Karpas-422 (cell line): ENCODE results near the gene RIMBP2. TPM values are rescaled to one million over a fixed set of nuclear protein-coding genes. Genes with fewer than 3 reads are reported as not detected.

Experiments used
- DNase-seq: peaks from one replicate; pipeline ENCODE4 v3.0.0-alpha.2; 2015
- H2AFZ ChIP-seq: fragments of 200-600 bp; sonication (generic); 2 replicates; pipeline ENCODE4 v1.6.1; 2014; ENCODE audit warnings: antibody characterized with exemption, low read length, mixed read lengths
- H3K27ac ChIP-seq: fragments of 200-600 bp; sonication (generic); 2 replicates; pipeline ENCODE4 v1.5.1; 2014; ENCODE audit warnings: mild to moderate bottlenecking, low read length, moderate library complexity
- H3K27me3 ChIP-seq: fragments of 200-600 bp; sonication (generic); 2 replicates; pipeline ENCODE4 v1.6.1; 2014; ENCODE audit warnings: low read length, mixed read lengths
- H3K36me3 ChIP-seq: fragments of 200-600 bp; sonication (generic); 2 replicates; pipeline ENCODE4 v1.6.1; 2014; ENCODE audit warnings: low read length, mixed read lengths; ENCODE audit not compliant: insufficient read depth
- H3K4me1 ChIP-seq: fragments of 200-600 bp; sonication (generic); 2 replicates; pipeline ENCODE4 v1.6.1; 2014; ENCODE audit warnings: mild to moderate bottlenecking, low read length, mixed read lengths
- H3K4me2 ChIP-seq: fragments of 200-600 bp; sonication (generic); 2 replicates; pipeline ENCODE4 v1.6.1; 2014; ENCODE audit warnings: low read length, low read depth, mild to moderate bottlenecking; ENCODE audit not compliant: poor library complexity, severe bottlenecking
- H3K4me3 ChIP-seq: fragments of 200-600 bp; sonication (generic); 2 replicates; pipeline ENCODE4 v1.5.1; 2014; ENCODE audit warnings: mild to moderate bottlenecking, antibody characterized with exemption, low read length, mixed read lengths
- H3K79me2 ChIP-seq: fragments of 200-600 bp; sonication (generic); 2 replicates; pipeline ENCODE4 v1.6.1; 2014; ENCODE audit warnings: mild to moderate bottlenecking, low read length, mixed read lengths
- H3K9ac ChIP-seq: fragments of 200-600 bp; sonication (generic); 2 replicates; pipeline ENCODE4 v1.6.0; 2014; ENCODE audit warnings: low read length
- H3K9me2 ChIP-seq: fragments of 200-600 bp; sonication (generic), shearing (Covaris generic); replicated peaks from 2 replicates; pipeline ENCODE4 v1.6.0; 2014; ENCODE audit warnings: mild to moderate bottlenecking, low read length, moderate library complexity; ENCODE audit not compliant: insufficient read depth
- H3K9me3 ChIP-seq: fragments of 300-700, 200-600 bp; sonication (generic); 2 replicates; pipeline ENCODE4 v1.6.1; 2014; ENCODE audit warnings: low read length, mixed read lengths
- H4K20me1 ChIP-seq: fragments of 200-600 bp; sonication (generic); 2 replicates; pipeline ENCODE4 v1.6.1; 2014; ENCODE audit warnings: mild to moderate bottlenecking, antibody characterized with exemption, low read length, low read depth; ENCODE audit not compliant: insufficient read depth
- total RNA-seq: library from RNA; depleted of rRNA; stranded (reverse); fragments of >200 nt; shearing (Covaris generic); gene quantifications from 2 replicates; pipeline ENCODE4 v1.2.3, GENCODE V29; 2014; ENCODE audit warnings: low replicate concordance

Gene RIMBP2
- total RNA-seq, 1 experiment from 2014 or later = not detected

DNA sequence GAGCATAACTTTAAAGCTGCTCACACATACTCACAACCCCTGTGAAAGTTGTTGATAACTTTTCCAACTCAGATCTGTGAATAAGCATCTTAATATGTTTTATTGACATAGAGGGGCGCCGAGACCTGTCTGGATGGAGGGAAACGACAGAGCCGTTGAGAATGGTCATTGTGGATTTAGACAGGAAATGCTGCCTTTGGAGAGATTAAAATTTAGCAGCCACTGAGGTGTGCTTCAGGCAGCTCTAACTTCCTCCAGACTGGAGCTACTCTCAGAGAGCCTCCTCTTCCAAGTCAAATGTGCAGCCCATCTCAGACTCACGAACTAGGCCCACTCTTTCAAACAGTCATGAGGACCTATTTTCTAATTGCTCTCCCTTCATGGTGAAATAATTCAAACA, 90.9 kb downstream of the RIMBP2 start:
- no peak for DNase-seq
- Histone ChIP-seq H4K20me1 (no peaks in the 10 kb centered on the region), H3K27ac (no peak overlapping the region), H3K9me2 (no peaks in the 10 kb centered on the region), H3K4me2 (no peak overlapping the region), H2AFZ (no peak overlapping the region), H3K79me2 (no peaks in the 10 kb centered on the region), H3K4me1 (no peaks in the 10 kb centered on the region), H3K9me3 (no peaks in the 10 kb centered on the region), H3K4me3 (no peak overlapping the region), H3K9ac (no peak overlapping the region), H3K36me3 (no peaks in the 10 kb centered on the region), H3K27me3 (no peaks in the 10 kb centered on the region)

DNA sequence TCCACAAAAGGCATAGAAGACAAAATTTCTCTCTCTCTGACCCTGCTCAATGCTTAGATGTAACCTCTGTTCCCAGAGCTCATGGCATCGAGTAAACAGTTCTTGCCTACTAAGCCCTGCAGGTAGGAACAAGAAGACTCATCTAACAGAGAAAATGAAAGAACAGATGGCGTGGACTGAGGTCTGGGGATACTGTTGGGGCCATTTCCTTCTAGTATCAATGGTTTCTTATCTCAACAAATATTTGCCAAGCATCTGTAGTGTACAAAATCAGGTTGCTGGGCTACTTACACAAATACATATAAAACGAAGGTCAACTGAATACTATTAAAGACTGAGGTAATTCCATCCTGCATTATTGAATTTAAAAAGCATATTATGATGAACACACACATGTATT, 93.3 kb downstream of the RIMBP2 start:
- no peak for DNase-seq
- H2AFZ ChIP-seq = no peak overlapping the region
- H3K9me3 ChIP-seq = no peaks in the 10 kb centered on the region
- no peak overlapping the region for H3K4me2 ChIP-seq
- no peak overlapping the region for H3K27ac ChIP-seq
- H3K79me2 ChIP-seq = no peaks in the 10 kb centered on the region
- no peaks in the 10 kb centered on the region for H3K9me2 ChIP-seq
- H4K20me1 ChIP-seq = no peaks in the 10 kb centered on the region
- no peaks in the 10 kb centered on the region for H3K36me3 ChIP-seq
- no peak overlapping the region for H3K9ac ChIP-seq
- H3K4me1 ChIP-seq = no peaks in the 10 kb centered on the region
- H3K27me3 ChIP-seq = no peaks in the 10 kb centered on the region
- H3K4me3 ChIP-seq = no peak overlapping the region

DNA sequence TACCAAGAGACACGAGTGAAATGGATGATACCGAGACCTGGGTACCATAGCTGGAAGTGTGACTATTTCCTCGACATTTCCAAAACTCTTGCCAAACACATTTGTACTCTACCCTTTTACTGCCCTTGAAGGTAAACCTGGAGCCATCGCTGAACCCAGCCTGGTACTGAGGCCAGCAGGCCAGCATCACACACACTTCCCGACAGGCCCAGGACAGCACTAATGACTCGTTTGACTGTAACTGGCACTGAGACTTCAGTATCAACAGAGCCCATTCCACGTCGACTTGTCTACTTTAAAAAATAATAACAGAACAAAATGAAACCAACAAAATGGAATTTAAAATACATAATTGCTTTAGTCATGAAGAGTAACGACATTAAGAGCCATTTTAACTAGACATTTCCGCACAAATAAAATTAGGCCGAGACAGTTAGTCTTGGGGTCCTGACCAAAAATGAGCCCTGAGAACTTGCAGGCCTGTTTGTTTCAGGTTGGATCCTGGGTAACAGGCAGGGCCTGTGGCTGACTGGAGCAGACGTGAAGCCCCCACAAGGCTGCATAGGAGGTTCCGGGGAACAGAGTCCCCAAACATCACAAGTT, 94.3 kb downstream of the RIMBP2 start:
- no peaks in the 10 kb centered on the region for H3K36me3 ChIP-seq

DNA sequence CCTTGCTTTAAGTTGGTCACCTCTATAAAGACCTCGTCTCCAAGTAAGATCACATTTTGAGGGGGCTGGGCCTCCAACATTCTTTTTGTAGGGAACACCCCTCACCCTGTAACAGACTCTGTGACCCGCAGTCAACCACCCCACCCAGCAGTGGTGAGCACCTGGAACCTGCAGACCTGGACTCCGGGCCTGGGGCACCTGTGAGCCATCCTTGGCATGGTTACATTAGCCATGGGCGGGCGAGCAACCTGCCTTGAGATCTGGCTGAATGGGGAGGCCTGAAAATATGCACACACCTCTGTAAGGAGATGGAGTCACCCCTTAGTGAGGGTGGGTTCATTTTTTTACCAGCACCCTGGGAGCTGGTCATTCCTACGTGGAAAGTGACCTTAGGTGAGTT, 95.3 kb downstream of the RIMBP2 start:
- H4K20me1 ChIP-seq = no peaks in the 10 kb centered on the region
- H3K79me2 ChIP-seq = no peaks in the 10 kb centered on the region
- no peak overlapping the region for H3K27ac ChIP-seq
- H3K27me3 ChIP-seq = no peaks in the 10 kb centered on the region
- no peak overlapping the region for H3K9ac ChIP-seq
- no peak overlapping the region for H3K4me3 ChIP-seq
- no peaks in the 10 kb centered on the region for H3K9me2 ChIP-seq
- no peaks in the 10 kb centered on the region for H3K4me1 ChIP-seq
- no peaks in the 10 kb centered on the region for H3K9me3 ChIP-seq
- H3K4me2 ChIP-seq = no peak overlapping the region
- H2AFZ ChIP-seq = no peak overlapping the region
- DNase-seq = no peak
- H3K36me3 ChIP-seq = no peaks in the 10 kb centered on the region

More for the DNA sequence above, 94.3 kb downstream of the RIMBP2 start:
- no peak overlapping the region for H3K9ac ChIP-seq
- no peak overlapping the region for H2AFZ ChIP-seq
- no peak overlapping the region for H3K4me2 ChIP-seq
- H3K27ac ChIP-seq = no peak overlapping the region
- no peaks in the 10 kb centered on the region for H3K27me3 ChIP-seq
- H4K20me1 ChIP-seq = no peaks in the 10 kb centered on the region
- no peaks in the 10 kb centered on the region for H3K79me2 ChIP-seq
- no peak for DNase-seq
- no peaks in the 10 kb centered on the region for H3K4me1 ChIP-seq
- H3K9me2 ChIP-seq = no peaks in the 10 kb centered on the region
- H3K9me3 ChIP-seq = no peaks in the 10 kb centered on the region
- H3K4me3 ChIP-seq = no peak overlapping the region

DNA sequence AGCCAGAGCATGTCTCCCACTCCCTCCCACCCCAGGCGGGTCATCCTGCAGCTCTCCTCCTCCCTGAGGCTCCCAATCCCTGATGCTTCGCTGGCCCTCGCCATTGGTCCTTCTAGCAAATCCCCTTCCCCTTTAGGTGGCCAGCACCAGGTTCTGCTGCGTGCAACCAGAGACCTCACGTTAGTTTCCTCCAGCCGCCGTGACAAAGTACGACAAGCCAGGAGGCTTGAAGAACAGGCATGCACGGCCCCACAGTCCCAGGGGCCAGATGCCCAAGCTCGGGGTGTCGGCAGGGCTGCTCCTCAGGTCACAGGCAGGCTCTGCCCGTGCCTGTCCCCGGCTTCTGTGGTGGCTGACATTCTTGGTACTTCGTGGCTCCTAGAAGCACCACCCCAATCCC, 95.8 kb downstream of the RIMBP2 start:
- no peaks in the 10 kb centered on the region for H3K79me2 ChIP-seq
- H4K20me1 ChIP-seq = no peaks in the 10 kb centered on the region
- no peaks in the 10 kb centered on the region for H3K36me3 ChIP-seq
- no peak overlapping the region for H3K27ac ChIP-seq
- H3K27me3 ChIP-seq = no peaks in the 10 kb centered on the region
- no peaks in the 10 kb centered on the region for H3K4me1 ChIP-seq
- H3K4me3 ChIP-seq = no peak overlapping the region
- no peak overlapping the region for H3K4me2 ChIP-seq
- no peaks in the 10 kb centered on the region for H3K9me3 ChIP-seq
- no peak overlapping the region for H2AFZ ChIP-seq
- no peak for DNase-seq
- H3K9me2 ChIP-seq = no peaks in the 10 kb centered on the region
- H3K9ac ChIP-seq = no peak overlapping the region

DNA sequence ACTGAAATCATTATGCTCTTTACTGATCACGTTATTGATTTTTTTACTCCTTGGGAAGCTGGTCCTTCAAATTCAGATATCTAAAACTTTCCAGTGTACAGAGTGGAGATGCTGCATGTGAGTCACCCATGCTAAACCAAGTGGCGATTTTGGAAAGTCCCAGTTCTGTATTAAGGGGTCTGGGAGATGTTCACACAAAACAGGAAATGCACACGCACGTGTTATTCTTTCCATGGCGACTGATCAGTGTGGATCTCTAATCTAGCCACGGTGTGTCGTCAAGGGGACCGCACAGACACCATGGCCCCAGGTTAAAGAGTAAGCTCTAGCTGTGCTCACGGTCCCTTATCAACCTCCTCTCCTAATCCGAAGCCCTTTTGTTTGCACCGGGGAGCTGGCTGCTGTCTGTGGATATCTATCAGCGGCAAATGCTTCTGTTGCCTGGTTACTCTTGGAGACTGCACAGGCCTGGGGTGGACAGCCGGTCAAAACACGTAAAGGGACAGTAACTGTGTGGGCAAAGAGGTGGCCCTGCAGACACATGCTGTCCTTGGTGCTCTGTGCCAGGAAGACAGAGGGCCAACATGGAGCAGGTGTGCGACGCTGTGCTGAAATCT, 96.6 kb downstream of the RIMBP2 start:
- H3K36me3 ChIP-seq = no peaks in the 10 kb centered on the region
- H3K27me3 ChIP-seq = no peaks in the 10 kb centered on the region
- H3K9me3 ChIP-seq = no peaks in the 10 kb centered on the region
- DNase-seq = no peak
- no peak overlapping the region for H2AFZ ChIP-seq
- no peaks in the 10 kb centered on the region for H4K20me1 ChIP-seq
- H3K9me2 ChIP-seq = no peaks in the 10 kb centered on the region
- no peak overlapping the region for H3K4me2 ChIP-seq
- H3K4me3 ChIP-seq = no peak overlapping the region
- H3K79me2 ChIP-seq = no peaks in the 10 kb centered on the region
- no peak overlapping the region for H3K27ac ChIP-seq
- H3K4me1 ChIP-seq = no peaks in the 10 kb centered on the region
- H3K9ac ChIP-seq = no peak overlapping the region

DNA sequence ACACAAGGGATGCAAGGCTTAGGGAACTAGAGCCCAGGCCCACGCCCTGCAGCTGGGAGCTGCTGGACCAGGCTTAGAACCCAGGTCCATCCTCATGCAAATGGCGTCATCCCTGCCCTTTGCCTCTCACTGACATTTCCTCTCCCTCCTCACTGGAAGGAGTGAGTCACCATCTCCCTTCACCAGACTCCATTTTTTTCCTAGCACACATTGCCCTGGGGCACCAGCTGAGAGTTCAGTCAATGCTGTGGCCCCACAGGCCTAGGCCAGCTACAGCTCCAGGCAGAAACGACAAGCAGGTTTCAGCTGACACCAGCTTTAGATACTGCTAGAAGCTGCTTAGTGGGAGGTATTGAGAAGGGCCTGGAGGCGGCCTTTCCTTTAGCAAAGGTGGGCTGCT, 98.9 kb downstream of the RIMBP2 start:
- Histone ChIP-seq H3K9me2 (no peaks in the 10 kb centered on the region), H4K20me1 (no peaks in the 10 kb centered on the region), H3K79me2 (no peaks in the 10 kb centered on the region), H3K4me2 (no peak overlapping the region), H3K9me3 (no peaks in the 10 kb centered on the region), H3K27ac (no peak overlapping the region), H3K27me3 (no peaks in the 10 kb centered on the region), H3K36me3 (no peaks in the 10 kb centered on the region), H3K4me1 (no peaks in the 10 kb centered on the region), H3K4me3 (no peak overlapping the region), H3K9ac (no peak overlapping the region), H2AFZ (no peak overlapping the region)
- no peak for DNase-seq

DNA sequence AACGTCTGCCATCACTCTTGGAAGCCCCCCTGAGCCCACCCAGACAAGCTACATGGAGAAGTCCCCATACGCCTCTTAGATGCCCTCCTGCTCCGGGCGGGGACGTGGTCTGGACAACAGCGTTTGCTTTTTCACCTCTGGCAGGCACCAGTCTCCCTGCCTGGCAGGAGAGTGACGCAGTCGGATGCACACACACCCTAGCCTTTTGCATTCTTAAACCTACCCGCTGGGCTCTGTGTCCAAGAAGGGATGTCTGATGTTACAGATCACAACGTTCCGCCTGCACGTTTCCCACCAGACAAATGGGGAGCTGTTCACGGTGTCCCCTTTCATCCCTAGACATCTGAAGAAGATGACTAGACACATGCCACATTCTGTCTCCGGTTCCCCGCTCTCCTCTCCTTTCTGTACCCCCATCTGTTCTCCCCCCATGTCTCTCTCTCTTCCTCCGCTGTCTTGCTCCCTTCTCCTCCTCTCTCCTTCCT, 100.2 kb downstream of the RIMBP2 start:
- Histone ChIP-seq H3K9ac (no peak overlapping the region), H3K27ac (no peak overlapping the region), H3K79me2 (no peaks in the 10 kb centered on the region), H3K4me2 (no peak overlapping the region), H4K20me1 (no peaks in the 10 kb centered on the region), H3K4me1 (no peaks in the 10 kb centered on the region), H3K9me2 (no peaks in the 10 kb centered on the region), H2AFZ (no peak overlapping the region), H3K4me3 (no peak overlapping the region), H3K9me3 (no peaks in the 10 kb centered on the region), H3K27me3 (no peaks in the 10 kb centered on the region), H3K36me3 (no peaks in the 10 kb centered on the region)
- no peak for DNase-seq
